Nucleus accumbens (tissue), 56 donors: ENCODE measurements around the gene GYG2.
"Not testable (repeated sequence)": the region's sequence is repeated elsewhere in the genome, so short reads cannot be mapped to it uniquely, and the experiment has no call there.

ENCODE experiments used
- DNase-seq, 56 donors: peaks; one replicate each; lab custom pipeline; 2025; lab: John Stamatoyannopoulos, UW

Gene GYG2

DNA sequence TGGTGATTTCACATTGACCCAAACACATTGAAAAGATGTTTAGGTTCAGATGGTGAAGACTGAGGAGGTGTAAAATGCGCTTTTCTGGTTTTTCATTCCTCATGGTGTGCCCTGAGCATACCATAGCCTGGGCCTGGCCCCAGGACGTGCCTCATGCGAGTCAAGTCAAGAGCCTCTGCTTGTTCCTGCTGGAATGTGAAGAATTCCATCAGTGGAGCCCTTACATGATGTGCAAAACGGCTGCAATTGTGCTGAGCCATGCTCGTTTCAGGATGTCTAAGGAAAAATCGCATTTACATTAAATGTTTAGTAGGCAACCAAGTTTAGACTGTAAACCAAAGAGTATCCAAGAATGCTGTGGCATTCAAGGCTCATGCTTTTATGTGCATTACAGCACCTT lies 34.9 kb downstream of the GYG2 start:
- no peak for DNase-seq

DNA sequence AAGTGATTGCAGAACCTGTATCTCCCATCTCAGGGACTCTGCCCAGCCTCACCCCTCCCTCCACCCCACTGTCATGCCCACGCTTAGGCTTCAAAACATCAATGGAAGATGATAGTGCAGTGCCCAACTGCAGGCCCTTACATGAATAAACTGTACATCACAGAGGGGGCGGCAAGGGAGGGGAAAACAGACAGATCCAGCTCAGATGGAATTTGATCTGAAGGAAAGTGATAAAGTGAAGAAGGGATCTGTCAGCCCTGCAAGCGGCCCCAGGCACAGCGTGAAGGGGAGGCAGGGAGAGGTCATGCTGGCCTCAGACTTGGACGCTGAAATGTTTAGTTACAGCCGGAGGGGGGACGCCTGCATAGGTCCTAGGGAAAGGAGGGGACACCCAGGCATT lies 38.5 kb downstream of the GYG2 start:
- DNase-seq, result no peak

DNA sequence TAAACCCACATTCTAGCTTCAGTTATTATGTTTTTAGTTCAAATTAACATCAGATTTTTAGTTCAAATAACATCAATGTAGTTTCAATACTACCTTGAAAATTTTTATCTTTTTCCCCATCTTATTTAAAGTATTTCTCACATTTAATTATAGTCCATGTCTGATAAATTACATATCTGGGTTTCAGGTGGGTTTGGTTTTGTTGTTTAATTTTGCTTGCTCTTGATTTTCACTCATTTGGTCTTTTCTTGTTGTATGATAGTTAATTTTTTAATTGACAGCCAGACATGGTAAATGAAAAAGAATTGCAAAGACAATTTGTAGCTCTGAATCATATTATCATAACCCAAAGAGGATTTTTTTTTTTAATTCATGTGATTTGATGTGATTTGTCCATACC lies 41.9 kb downstream of the GYG2 start:
- no peak for DNase-seq

DNA sequence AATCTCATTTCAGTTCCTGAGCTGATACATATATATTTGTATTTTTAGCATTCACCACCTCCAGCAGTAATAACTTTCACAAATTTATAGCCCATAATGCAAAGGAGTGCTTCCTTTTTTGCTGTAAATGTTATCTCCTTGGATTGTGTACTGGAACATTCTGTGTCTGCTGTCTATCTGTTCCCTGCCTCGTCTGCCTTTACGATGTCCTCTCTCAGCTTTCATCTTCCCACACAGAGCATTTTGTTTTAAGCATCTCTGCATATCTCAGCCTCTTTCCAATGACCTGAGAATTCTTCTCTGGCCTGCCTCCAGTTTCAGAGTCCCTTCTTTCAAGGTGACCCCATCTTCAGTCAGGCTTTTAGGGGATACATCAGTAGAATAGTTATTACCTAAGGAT lies 43.1 kb downstream of the GYG2 start:
- no peak for DNase-seq

DNA sequence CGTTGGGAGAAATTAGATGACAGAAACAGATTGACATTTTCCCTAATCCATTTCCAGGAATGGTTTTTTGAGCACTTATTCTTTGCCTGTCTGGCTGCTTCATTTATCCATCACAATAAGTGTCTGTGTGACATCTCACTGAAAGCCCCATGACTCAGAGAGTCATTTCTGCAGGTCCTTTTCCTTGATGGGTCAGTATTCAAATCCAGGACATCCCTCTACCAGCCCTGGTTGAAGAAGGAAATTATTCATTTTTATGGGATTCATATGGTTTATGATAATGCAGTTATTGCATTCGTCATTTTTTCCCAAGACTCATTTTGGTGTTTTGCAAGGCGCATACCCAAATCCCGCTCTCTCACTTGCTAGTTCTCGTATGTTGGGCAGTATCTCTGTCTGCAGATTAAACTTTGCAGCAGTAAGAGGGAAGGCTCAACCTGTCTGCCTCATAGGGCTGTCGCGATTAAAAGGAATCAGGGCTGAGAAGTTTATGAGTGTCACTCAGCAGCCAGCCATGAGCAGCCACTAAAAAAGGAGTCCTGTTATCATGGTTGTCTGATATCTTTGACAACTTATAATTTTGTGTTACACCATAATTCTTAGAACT lies 44.0 kb downstream of the GYG2 start:
- DNase-seq, result no peak

DNA sequence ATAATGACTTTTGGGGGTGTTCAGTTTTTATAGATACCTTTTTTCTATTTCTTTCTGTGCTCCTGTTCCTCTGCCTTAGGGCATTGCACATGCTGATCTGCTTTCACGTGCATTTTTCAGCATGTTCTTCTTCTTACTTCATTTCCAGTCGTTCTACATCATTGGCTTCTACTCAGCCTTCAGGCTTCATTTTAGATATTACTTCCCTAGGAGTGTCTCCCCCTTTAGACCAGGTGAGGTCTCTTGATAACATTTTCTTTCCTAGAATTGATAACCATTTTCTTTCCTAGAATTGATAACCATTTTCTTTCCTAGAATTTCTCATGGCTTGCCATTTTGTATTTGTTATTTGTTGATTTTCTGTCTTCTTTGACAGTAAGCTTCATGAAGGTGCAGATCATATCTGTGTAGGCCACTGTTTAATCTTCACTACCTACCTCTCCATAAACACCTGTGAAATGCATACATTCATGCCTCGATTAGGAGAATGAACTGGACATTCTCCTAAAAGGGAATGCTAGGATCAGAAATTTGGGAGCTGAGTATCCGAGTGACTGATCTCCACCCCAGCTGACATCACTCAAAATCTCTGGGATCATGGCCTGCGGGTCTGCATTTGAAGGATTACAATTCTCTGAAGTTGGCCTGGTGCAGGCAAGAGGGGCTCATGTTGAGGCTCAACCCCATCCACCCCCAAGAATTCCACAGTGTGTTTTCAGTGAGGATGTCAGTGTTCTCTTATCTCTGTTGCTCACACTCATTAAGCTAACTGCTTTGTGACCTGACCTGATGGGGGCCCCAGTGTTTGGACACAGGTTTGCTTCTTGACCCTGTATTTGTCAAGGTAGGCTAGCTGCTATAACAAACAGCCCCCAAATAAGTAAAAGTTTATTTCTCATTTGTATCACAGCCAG lies 45.7 kb downstream of the GYG2 start:
- DNase-seq, result no peak

DNA sequence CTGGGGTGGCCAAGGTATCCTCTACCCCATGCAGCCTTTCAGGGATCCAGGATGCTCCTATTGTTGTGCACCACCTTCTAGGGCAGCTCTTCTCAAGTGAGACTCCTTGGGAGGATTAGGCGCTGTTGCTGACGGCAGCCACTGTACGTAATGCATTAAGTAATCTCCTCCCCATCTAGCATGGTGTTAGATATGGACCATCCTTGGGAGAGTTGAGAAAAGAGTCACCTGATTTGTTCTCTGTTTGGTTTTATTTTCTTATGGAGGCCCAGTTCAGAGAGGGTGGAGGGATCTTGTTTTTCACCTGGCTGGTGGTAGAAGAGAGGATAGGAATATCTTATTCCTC lies 46.4 kb downstream of the GYG2 start:
- no peak for DNase-seq

DNA sequence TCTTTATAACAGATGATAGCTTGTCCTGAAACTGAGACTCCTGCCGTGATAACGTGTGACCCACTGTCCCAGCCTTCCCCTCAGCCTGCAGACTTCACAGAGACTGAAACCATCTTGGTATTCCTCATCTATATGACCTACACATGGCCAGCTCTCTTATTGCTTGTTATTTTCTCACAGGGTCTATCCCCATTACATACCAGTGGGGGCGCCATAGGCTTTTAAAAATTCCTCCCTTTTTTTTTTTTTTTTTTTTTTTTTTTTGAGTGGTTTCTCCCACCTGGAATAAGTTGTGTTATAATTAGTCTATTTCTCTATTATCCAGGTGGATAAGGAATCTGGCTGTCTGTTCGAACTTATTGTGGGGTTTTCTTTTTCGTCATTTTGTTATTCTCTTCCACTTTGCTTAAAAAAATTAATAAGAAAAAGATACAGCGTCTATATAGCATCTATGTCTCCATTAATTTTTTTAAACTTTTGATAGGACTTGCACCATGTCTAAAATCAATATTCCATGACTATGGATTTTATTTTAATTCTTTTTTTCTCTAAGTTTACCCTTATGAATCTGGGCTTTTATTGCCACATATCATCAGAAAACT lies 47.2 kb downstream of the GYG2 start:
- DNase-seq, result no peak

DNA sequence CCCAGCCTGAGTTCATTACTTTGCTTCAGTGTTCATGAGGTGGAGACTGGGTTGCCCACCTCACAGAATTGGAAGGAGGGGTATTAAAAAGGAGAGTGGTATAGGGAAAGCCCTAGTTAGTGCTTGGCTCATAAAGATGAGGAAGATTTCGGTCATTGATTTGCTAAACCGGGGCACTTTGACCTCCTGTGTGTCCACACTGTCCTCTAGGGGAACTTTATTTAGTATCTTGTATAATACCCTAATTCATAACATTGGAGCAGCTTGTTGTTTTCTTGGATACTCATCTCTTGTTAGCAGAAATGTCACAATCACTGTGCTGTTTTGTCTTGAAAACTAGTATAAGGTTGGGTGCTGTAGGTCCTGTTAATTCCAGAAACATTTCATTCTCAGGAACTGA lies 49.8 kb downstream of the GYG2 start:
- no peak for DNase-seq

DNA sequence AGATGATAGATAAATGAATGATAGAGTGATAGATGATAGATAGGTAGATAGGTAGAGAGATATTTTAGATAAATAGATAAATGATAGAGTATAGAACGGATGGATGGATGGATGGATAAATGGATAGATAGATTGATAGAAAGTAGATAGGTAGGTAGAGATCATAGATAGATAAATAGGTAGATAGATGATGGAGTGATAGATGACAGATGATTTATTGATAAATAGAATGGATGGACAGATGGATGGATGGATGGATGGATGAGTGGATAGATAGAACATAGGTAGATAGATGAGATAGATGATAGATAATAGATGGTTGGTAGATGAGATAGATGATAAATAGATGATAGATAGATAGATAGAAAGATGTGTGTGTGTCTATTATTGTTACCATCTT lies 50.9 kb downstream of the GYG2 start:
- DNase-seq, result no peak

DNA sequence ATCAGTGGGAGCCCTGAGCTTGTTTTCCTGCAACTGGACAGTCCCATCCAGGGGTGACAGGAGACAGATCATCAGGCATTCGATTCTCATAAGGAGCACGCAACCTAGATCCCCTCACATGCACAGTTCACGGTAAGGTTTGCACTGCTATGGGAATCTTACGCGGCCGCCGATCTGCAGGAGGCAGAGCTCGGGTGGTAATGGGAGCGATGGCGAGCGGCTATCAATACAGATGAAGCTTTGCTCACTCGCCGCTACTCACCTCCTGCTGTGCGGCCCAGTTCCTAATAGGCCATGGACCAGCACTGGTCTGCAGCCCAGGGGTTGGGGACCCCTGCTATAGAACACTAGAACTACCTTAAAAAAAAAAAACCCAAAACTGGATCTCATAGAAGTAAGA lies 55.0 kb downstream of the GYG2 start:
- no peak for DNase-seq

DNA sequence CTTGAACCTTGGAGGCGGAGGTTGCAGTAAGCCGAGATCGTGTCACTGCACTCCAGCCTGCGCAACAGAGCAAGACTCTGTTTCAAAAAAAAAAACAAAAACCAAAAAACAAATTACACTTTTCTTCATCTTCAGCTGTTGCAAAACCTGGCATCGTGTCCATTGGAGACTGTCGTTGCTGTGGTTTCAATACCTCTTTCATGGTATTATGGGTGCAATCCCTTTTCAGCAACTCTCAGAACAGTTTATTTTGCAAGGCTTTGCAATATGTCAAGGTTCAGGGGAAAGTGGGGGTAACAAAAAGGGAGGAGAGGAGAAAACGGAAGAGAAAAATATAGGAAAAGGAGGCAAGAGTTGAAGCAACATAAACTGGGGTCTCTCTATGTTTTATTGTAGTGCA lies 59.6 kb downstream of the GYG2 start:
- no peak for DNase-seq

DNA sequence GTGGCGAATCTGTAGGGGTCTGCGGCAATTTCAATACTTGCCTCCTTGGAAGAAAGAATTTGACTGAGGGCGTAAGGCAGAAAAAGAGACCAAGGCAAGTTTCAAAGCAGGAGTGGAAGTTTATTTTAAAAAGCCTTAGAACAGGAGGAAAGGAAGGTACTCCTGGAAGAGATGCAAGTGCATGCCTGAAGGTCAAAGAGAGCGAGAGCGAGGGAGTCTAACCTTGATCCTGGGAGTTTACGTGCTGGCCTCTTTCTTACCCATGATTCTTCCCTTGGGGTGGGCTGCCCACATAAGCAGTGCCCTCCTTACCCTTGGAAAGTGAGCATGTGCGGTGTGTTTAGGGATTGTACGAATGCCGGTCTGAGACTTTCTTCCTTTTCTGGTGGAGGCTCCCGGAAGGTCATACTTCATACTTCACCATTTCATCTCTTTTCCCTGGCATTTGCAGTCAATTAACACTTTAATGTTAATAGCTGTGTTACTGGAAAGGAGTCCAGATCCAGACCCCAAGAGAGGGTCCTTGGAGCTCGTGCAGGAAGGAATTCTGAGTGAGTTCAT lies 60.4 kb downstream of the GYG2 start:
- DNase-seq, result no peak

DNA sequence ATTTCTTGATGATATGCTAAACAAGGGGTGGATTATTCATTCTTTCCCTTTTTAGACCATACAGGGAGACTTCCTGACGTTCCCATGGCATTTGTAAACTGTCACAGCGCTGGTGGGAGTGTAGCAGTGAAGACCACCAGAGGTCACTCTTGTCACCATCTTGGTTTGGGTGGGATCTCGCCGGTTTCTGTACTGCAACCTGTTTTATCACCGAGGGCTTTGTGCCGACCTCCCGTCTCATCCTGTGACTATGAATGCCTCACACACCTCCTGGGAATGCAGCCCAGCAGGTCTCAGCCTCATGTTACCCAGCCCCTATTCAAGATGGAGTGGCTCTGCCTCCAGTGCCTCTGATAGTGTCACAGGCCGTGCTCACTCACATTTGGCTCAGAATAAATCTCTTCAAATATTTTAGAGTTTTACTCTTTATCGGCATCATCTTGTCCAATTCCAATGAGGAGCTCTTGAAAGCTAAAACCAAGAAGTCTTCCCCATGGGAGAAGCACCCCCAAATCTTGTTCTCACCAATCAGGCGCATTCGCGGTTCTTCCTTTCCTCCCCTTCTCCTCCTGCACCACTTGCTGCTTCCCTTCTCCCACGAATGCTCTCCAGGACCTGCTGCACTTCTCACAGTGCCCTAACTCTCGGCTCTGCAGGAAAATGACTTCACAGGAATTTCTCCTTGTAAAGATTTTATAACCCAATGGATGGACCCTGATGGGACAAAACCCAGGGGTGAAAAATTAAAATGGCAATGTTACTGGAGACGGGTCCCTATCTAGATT lies 61.2 kb downstream of the GYG2 start:
- DNase-seq, result peak in 1 of 56 donors; percentile 0

DNA sequence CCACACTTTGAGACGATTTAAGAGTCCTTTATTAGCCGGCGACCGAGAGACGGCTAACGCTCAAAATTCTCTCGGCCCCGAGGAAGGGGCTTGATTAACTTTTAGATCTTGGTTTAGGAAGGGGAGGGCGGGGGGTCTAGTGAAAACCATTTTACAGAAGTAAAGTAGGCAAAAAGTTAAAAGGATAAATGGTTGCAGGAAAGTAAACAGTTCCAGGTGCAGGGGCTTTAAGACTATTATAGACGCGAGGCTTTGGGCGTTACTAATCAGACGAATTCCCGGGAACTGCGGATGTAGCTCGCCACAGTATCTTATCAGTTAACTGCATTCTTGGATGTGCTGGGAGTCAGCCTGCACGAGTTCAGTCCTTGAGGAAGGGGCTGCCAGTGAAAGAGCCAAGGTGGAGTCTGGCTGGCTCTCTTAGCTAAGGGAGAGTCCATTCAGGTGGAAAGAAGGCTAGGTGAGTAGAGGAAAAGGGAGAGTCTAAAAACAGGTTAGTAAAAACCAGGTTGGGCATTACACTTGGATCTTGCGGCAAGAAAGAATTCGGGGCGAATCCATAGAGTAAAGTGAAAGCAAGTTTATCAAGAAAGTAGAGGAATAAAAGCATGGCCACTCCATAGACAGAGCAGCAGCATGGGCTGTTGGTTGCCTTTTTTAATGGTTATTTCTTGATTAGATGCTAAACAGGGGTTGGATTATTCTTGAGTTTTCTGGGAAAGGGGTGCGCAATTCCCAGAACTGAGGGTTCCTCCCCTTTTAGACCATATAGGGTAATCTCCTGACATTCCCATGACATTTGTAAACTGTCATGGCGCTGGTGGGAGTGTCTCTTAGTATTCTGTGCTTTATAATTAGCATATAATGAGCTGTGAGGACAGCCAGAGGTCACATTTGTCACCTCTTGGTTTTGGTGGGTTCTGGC lies 62.1 kb downstream of the GYG2 start:
- DNase-seq, result not testable (repeated sequence)

DNA sequence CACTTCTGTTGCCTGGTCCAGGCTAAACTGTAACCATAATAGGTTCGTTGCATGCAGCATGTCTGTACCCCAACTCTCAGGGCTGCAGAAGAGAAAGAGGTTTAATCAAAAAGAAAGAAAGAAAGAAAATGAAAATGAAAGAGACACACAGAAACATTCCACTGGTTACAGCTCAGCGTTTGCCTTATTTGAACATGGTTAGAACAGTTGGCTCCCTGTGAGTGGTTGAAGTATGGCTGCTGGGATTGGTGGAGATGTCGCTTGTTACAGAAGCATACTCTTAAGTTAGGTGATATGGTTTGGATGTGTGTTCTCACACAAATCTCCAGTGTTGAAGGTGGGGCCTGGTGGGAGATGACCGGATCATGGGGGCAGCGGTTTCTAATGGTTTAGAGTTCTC lies 64.1 kb downstream of the GYG2 start:
- DNase-seq, result no peak

DNA sequence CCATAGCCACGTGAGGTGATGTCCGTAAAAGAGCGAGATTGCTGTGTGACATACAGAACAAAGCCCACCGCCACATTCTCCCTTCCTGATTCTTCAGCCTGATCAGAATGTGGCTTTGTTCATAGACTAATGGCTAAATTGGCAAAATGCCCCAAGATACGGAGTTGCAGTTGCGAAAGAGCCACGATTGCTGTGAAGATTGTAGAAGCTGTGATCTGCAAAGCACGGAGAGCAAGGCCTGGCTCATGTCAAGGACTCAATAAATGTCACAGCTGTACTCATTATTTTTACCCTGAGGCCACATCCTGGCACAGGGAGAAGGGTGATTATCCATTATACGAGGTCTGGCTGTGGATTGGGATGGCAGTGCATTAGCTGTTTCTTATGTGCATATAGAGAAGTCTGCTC lies 66.2 kb downstream of the GYG2 start:
- no peak for DNase-seq

DNA sequence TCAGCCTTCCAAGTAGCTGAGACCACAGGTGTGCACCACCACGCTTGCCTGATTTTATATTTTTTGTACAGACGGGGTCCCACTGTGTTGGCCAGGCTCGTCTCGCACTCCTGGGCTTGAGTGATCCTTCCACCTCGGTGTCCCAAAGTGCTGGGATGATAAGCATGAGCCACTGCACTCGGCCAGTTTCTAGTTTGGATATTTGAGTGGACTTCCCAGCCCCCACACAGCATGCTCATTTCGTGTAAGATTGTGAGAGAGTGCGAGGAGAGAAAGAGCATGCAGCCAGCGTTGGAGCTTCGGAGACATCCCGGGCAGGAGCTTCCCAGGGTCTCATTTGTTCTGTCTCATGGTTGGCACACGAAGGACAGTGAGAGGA lies 68.6 kb downstream of the GYG2 start:
- no peak for DNase-seq

DNA sequence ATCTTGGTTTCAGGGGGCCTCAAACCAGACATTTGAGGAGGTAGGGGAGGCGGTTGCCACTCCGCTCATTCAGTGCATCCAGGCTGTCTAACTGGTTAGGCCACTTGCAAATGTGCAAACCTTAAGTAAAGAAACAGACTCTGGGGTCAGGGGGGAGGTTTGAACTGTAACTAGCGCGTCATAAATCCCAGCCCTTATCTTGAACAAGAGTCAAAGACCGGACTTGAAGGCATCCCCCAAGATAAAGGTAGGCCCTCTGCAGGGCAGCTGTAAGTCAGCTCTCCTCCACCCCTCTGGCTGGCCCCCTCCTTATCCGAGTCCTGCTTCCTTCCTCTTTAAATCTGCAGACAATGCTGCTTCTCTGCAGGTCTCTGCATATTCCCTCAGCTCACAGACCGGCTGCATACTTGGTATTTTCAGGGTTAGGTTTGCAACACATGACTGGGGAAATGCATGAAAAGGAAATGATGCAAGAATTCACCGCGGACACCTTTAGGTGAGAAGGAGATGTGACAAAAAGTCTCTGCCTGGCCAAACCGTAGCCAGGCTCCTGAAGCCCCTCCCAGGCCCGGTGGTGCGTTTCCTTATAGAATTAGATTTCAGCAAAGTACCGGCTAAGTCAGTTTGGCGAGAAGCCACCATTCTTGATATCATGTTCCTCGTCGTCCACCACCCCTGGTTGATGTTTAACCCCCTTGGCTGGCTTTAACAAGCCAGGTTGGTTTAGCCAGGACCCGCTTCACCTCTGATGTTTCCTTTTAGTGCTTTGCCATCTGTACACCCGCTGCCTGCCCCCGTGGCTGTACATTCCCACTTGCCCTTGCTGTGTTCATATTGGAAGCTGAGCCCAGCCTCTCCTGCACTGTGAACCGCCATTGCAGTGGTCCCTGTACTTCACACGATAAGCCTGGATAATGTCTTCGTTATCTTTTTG lies 69.2 kb downstream of the GYG2 start:
- DNase-seq, result peak in 1 of 56 donors; percentile 2
